Measurements from ENCODE around the gene GRM1. TPM values are rescaled to one million over a fixed set of nuclear protein-coding genes. Genes with fewer than 3 reads are reported as not detected.

The GRM1 gene
- total and polyA plus RNA-seq, 2 experiments from 2014 or later = 0.29 to 0.63 TPM

GRCh38 chr6:146389740-146390139 is 360.9 kb downstream of the GRM1 start:
- Histone ChIP-seq H3F3A (replicated peaks; ENCODE audit: low read depth) (no peaks in the 10 kb centered on the region), H3K27ac (ENCODE audit: low read depth) (no peak overlapping the region), H4K20me1 (replicated peaks; ENCODE audit: insufficient read depth) (no peaks in the 10 kb centered on the region), H3K4me1 (ENCODE audit: insufficient read depth) (no peaks in the 10 kb centered on the region), H3K27me3 (ENCODE audit: insufficient read depth) (no peaks in the 10 kb centered on the region), H3K79me2 (replicated peaks; ENCODE audit: insufficient read depth) (no peaks in the 10 kb centered on the region), H3K36me3 (ENCODE audit: insufficient read depth) (no peaks in the 10 kb centered on the region), H2AFZ (no peak overlapping the region), H3K9me2 (ENCODE audit: insufficient read depth) (no peaks in the 10 kb centered on the region), H3K4me2 (no peak overlapping the region), H3K4me3 (no peak overlapping the region)
- no peak overlapping the region for H3K27ac Mint-ChIP-seq
- no peaks in the 10 kb centered on the region for H3K27me3 Mint-ChIP-seq (ENCODE audit: insufficient read depth, low read depth, poor library complexity)
- no peaks in the 10 kb centered on the region for H3K36me3 Mint-ChIP-seq (ENCODE audit: low read depth)
- no peaks in the 10 kb centered on the region for H3K9me3 Mint-ChIP-seq
- no peak for ATAC-seq
- no peak overlapping the region for H3K4me3 Mint-ChIP-seq
- H3K4me1 Mint-ChIP-seq = peaks cover 9% of the 10 kb centered on the region; the same call in 2 of the 3 replicates
- TF ChIP-seq JUNB (IDR thresholded peaks at IDR 0.05; ENCODE audit: unreplicated experiment) (no peak), EZH2phosphoT487 (IDR thresholded peaks at IDR 0.05; ENCODE audit: unreplicated experiment) (no peak), ZNF114 (CRISPR knock-in tag; IDR thresholded peaks at IDR 0.05) (no peak), CTCF (conservative IDR thresholded peaks at IDR 0.05; ENCODE audit: low read depth in 2 of 2) (no peak), EZH2 (IDR thresholded peaks at IDR 0.05; ENCODE audit: low read depth, unreplicated experiment) (no peak), ZNF331 (CRISPR knock-in tag; IDR thresholded peaks at IDR 0.05; ENCODE audit: low read depth) (no peak), CREB1 (CRISPR knock-in tag; IDR thresholded peaks at IDR 0.05; ENCODE audit: low read depth) (no peak), POLR2AphosphoS5 (IDR thresholded peaks at IDR 0.05; ENCODE audit: low read depth) (no peak), ETS1 (IDR thresholded peaks at IDR 0.05) (no peak), STAT1 (IDR thresholded peaks at IDR 0.05; ENCODE audit: unreplicated experiment) (no peak), ZNF462 (CRISPR knock-in tag; IDR thresholded peaks at IDR 0.05) (no peak), REST (IDR thresholded peaks at IDR 0.05; ENCODE audit: unreplicated experiment) (no peak), NANOG (IDR thresholded peaks at IDR 0.05; ENCODE audit: borderline replicate concordance) (no peak)
- DNase-seq (ENCODE audit: low spot score) = no peak
